GM23338 (cell line): ENCODE measurements around the gene MCTP2. TPM values are rescaled to one million over a fixed set of nuclear protein-coding genes. Genes with fewer than 3 reads are reported as not detected.

Experiments used
- ATAC-seq: fragments of 200-7000 bp; cut with Tn5 transposase; 3 replicates; pipeline ENCODE4 v1.9.1; 2020
- DNase-seq: peaks from one replicate; pipeline ENCODE4 v3.0.0-alpha.2; 2015; ENCODE audit warnings: low spot score
- H2AFZ ChIP-seq: fragments of 200-600 bp; sonication (generic); 2 replicates; pipeline ENCODE4 v1.8.0; 2016; ENCODE audit warnings: antibody characterized with exemption, mild to moderate bottlenecking, moderate library complexity
- H3F3A ChIP-seq: fragments of 200-600 bp; sonication (generic); replicated peaks from 2 replicates; pipeline ENCODE4 v1.8.0; 2017; ENCODE audit warnings: antibody characterized with exemption, mixed run types, low read depth
- H3K27ac ChIP-seq: fragments of 200-600 bp; sonication (generic); 2 replicates; pipeline ENCODE4 v1.6.1; 2016; ENCODE audit warnings: low read depth
- H3K27me3 ChIP-seq: fragments of 200-600 bp; sonication (generic); 2 replicates; pipeline ENCODE4 v1.8.0; 2016; ENCODE audit warnings: mild to moderate bottlenecking, mixed run types, moderate library complexity; ENCODE audit not compliant: insufficient read depth
- H3K36me3 ChIP-seq: fragments of 200-600 bp; sonication (generic); 2 replicates; pipeline ENCODE4 v1.8.0; 2016; ENCODE audit warnings: mild to moderate bottlenecking; ENCODE audit not compliant: insufficient read depth
- H3K4me1 ChIP-seq: fragments of 200-600 bp; sonication (generic); 2 replicates; pipeline ENCODE4 v1.8.0; 2016; ENCODE audit warnings: mild to moderate bottlenecking, moderate library complexity; ENCODE audit not compliant: insufficient read depth
- H3K4me2 ChIP-seq: fragments of 200-600 bp; sonication (generic); 2 replicates; pipeline ENCODE4 v1.7.1; 2017; ENCODE audit warnings: mixed run types
- H3K4me3 ChIP-seq: fragments of 200-600 bp; sonication (generic); 2 replicates; pipeline ENCODE4 v1.6.1; 2016; ENCODE audit warnings: mixed run types
- H3K79me2 ChIP-seq: fragments of 200-600 bp; sonication (generic); replicated peaks from 2 replicates; pipeline ENCODE4 v1.8.0; 2017; ENCODE audit warnings: mild to moderate bottlenecking; ENCODE audit not compliant: insufficient read depth
- H3K9me2 ChIP-seq: fragments of 200-600 bp; sonication (generic); 2 replicates; pipeline ENCODE4 v1.8.0; 2017; ENCODE audit not compliant: insufficient read depth
- H4K20me1 ChIP-seq: fragments of 200-600 bp; sonication (generic); replicated peaks from 2 replicates; pipeline ENCODE4 v1.8.0; 2017; ENCODE audit warnings: mild to moderate bottlenecking; ENCODE audit not compliant: insufficient read depth
- H3K27ac Mint-ChIP-seq: 2 replicates; pipeline ENCODE4 v1.8.0; 2020; ENCODE audit warnings: inconsistent platforms, mild to moderate bottlenecking, moderate library complexity, mixed read lengths
- H3K27me3 Mint-ChIP-seq: 3 replicates; pipeline ENCODE4 v1.8.0; 2022; ENCODE audit warnings: low read depth, mild to moderate bottlenecking, moderate library complexity, mixed read lengths, inconsistent platforms; ENCODE audit not compliant: insufficient read depth, poor library complexity
- H3K36me3 Mint-ChIP-seq: 3 replicates; pipeline ENCODE4 v1.8.0; 2021; ENCODE audit warnings: low read depth, mild to moderate bottlenecking, inconsistent platforms, moderate library complexity, mixed read lengths
- H3K4me1 Mint-ChIP-seq: 3 replicates; pipeline ENCODE4 v1.8.0; 2020; ENCODE audit warnings: mild to moderate bottlenecking, inconsistent platforms, mixed read lengths
- H3K4me3 Mint-ChIP-seq: 3 replicates; pipeline ENCODE4 v1.8.0; 2021; ENCODE audit warnings: moderate library complexity, mild to moderate bottlenecking, inconsistent platforms, mixed read lengths
- H3K9me3 Mint-ChIP-seq: 3 replicates; pipeline ENCODE4 v1.8.0; 2020; ENCODE audit warnings: moderate library complexity, mild to moderate bottlenecking, inconsistent platforms, mixed read lengths
- CREB1 ChIP-seq: fragments of 250-450 bp; sonication (Bioruptor Pico); IDR thresholded peaks from 2 replicates; pipeline ENCODE4 v1.5.0; 2020; ENCODE audit warnings: low read depth, mild to moderate bottlenecking, moderate library complexity
- CTCF ChIP-seq, 2 experiments: fragments of 200-600 bp in 1 of 2; sonication (generic) in 1 of 2; conservative IDR thresholded peaks; 2 replicates each; pipeline versions ENCODE4 v1.5.1 to v1.6.1; 2016 to 2017; ENCODE audit warnings: antibody characterized with exemption in 2 of 2, low read depth in 2 of 2, mild to moderate bottlenecking in 2 of 2, moderate library complexity in 1 of 2
- ETS1 ChIP-seq: IDR thresholded peaks from 2 replicates; pipeline ENCODE4 v1.6.1; 2016; ENCODE audit warnings: antibody characterized with exemption
- EZH2 ChIP-seq: fragments of 200-600 bp; sonication (generic); IDR thresholded peaks from one replicate; pipeline ENCODE4 v1.8.0; 2017; ENCODE audit warnings: antibody characterized with exemption, mild to moderate bottlenecking, low read depth; ENCODE audit not compliant: unreplicated experiment
- EZH2phosphoT487 ChIP-seq: fragments of 200-600 bp; sonication (generic); IDR thresholded peaks from one replicate; pipeline ENCODE4 v1.8.1; 2018; ENCODE audit warnings: antibody characterized with exemption; ENCODE audit not compliant: unreplicated experiment
- JUNB ChIP-seq: IDR thresholded peaks from one replicate; pipeline ENCODE4 v1.6.1; 2016; ENCODE audit warnings: antibody characterized with exemption; ENCODE audit not compliant: unreplicated experiment
- NANOG ChIP-seq: IDR thresholded peaks from 2 replicates; pipeline ENCODE4 v1.6.1; 2016; ENCODE audit warnings: antibody characterized with exemption, borderline replicate concordance
- POLR2AphosphoS5 ChIP-seq: IDR thresholded peaks from 2 replicates; pipeline ENCODE4 v1.6.1; 2016; ENCODE audit warnings: antibody characterized with exemption, low read depth
- REST ChIP-seq: IDR thresholded peaks from one replicate; pipeline ENCODE4 v1.6.1; 2018; ENCODE audit warnings: antibody characterized with exemption; ENCODE audit not compliant: unreplicated experiment
- STAT1 ChIP-seq: IDR thresholded peaks from one replicate; pipeline ENCODE4 v1.6.1; 2016; ENCODE audit warnings: antibody characterized with exemption; ENCODE audit not compliant: unreplicated experiment
- ZNF114 ChIP-seq: fragments of 250-450 bp; sonication (Bioruptor Pico); IDR thresholded peaks from 2 replicates; pipeline ENCODE4 v1.5.0; 2020; ENCODE audit warnings: mild to moderate bottlenecking, moderate library complexity
- ZNF331 ChIP-seq: fragments of 250-450 bp; sonication (Bioruptor Pico); IDR thresholded peaks from 2 replicates; pipeline ENCODE4 v1.5.0; 2020; ENCODE audit warnings: low read depth, mild to moderate bottlenecking, moderate library complexity
- ZNF462 ChIP-seq: fragments of 250-450 bp; sonication (Bioruptor Pico); IDR thresholded peaks from 2 replicates; pipeline ENCODE4 v1.5.0; 2020; ENCODE audit warnings: mild to moderate bottlenecking, moderate library complexity
- polyA plus RNA-seq: library from polyadenylated mRNA; unstranded; fragments of >200 nt; fragmentation: Nextera tagmentation; extraction: Ambion mirVana; gene quantifications from 2 replicates; pipeline ENCODE4 v1.2.1, GENCODE V29; 2016
- total RNA-seq: library from RNA; depleted of rRNA; stranded (reverse); fragments of >200 nt; shearing (Covaris generic); gene quantifications from 2 replicates; pipeline ENCODE4 v1.2.3, GENCODE V29; 2014

MCTP2 gene
- total and polyA plus RNA-seq, 2 experiments from 2014 or later: 1.8 to 5.5 TPM

GRCh38 chr15:94258246-94258645 is 26.9 kb downstream of the MCTP2 start:
- Mint-ChIP-seq H3K4me1 (no peaks in the 10 kb centered on the region), H3K36me3 (no peaks in the 10 kb centered on the region), H3K9me3 (no peaks in the 10 kb centered on the region), H3K27me3 (no peaks in the 10 kb centered on the region), H3K4me3 (no peak overlapping the region), H3K27ac (no peak overlapping the region)
- H3F3A ChIP-seq: no peaks in the 10 kb centered on the region
- no peaks in the 10 kb centered on the region for H3K27me3 ChIP-seq
- H3K9me2 ChIP-seq: 0 out of 2 replicates have a peak, but pooled peaks cover 2% of the 10 kb centered on the region
- no peak overlapping the region for H2AFZ ChIP-seq
- no peaks in the 10 kb centered on the region for H3K4me1 ChIP-seq
- no peaks in the 10 kb centered on the region for H3K36me3 ChIP-seq
- H4K20me1 ChIP-seq: no peaks in the 10 kb centered on the region
- H3K27ac ChIP-seq: no peak overlapping the region
- no peak for TF ChIP-seq ETS1
- no peak for TF ChIP-seq EZH2phosphoT487
- TF ChIP-seq CREB1 (CRISPR knock-in tag): no peak
- no peak for TF ChIP-seq ZNF114 (CRISPR knock-in tag)
- no peak for TF ChIP-seq POLR2AphosphoS5
- no peak for TF ChIP-seq JUNB
- TF ChIP-seq ZNF462 (CRISPR knock-in tag): no peak
- TF ChIP-seq CTCF (conservative IDR thresholded peaks at IDR 0.05; ENCODE audit: low read depth in 2 of 2): no peak
- TF ChIP-seq REST: no peak
- no peak for TF ChIP-seq ZNF331 (CRISPR knock-in tag)
- no peak for TF ChIP-seq STAT1
- TF ChIP-seq EZH2: no peak
- TF ChIP-seq NANOG: no peak
- H3K4me3 ChIP-seq: no peak overlapping the region
- H3K4me2 ChIP-seq: no peak overlapping the region
- no peak for DNase-seq
- no peaks in the 10 kb centered on the region for H3K79me2 ChIP-seq
- ATAC-seq: no peak
